GM19023 (cell line): ENCODE results near the gene ZBTB32.

Source experiments
- ATAC-seq: cut with Tn5 transposase; IDR thresholded peaks from one replicate; pipeline ENCODE4 v1.9.1; 2021; ENCODE audit warnings: mild to moderate bottlenecking, moderate library complexity; ENCODE audit not compliant: unreplicated experiment

Gene ZBTB32

GRCh38 chr19:35750167-35750566 is 45.8 kb downstream of the ZBTB32 start:
- ATAC-seq: no peak

DNA sequence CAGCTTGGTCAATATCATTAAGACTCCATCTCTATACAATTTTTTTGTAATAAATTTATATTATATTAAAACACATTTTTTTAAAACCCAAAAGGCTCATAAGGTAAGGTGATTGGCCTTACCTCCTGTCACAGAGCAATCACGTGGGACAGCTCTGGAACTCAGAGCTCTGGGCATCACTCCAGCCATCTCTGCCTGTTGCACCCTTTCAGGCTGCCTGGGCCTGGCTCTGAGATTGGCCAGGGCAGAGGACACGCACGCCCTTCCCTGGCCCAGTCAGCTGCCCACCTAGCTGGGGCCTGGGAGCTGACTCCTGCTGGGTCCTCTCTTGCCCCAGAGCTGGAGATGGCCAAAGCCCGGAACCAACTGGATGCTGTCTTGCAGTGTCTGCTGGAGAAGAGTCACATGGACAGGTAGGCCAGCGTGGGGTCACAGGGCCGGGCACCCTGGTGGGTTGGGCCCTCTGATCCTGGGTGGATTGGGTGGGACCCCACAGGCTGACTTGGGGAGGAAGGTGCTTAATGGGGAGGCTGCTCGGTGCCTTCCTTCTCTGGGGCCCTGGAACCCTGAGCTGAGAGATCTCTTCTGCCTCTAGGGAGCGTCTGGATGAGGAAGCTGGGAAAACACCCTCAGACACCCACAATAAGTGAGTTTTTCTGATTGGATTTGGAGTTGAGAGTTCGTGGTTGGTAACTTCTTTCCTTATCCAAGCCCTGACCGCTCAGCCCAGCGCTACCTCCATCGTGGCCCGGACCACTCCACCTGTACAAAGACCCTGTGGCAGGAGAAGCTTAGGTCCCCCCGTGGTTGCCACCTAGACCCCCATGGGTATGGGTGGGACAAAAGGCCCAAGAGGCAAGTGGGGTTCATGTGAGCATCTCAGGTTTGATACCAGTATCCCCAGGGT is 47.7 kb downstream of the ZBTB32 start:
- ATAC-seq: no peak

DNA sequence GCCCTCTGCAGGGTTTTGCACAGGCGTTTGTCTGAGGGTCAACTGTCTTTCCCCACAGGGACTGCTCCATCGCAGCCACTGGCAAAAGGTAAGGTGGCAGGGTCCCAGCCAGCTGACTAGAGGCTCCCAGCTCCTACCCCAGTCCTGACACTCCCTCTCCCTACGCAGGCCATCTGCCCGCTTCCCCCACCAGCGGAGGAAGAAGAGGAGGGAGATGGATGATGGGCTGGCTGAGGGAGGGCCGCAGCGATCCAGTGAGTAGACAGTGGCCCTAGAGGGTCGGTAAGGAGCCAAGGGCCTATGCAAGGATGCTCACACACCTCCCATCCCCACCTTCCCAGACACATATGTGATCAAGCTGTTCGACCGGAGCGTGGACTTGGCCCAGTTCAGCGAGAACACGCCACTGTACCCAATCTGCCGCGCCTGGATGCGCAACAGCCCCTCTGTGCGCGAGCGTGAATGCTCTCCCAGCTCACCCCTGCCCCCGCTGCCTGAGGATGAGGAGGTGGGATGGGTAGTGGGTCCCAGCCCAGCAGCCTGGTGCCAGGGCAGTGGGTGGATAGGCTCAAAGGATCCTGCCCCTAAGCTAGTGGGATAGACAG is 48.5 kb downstream of the ZBTB32 start:
- ATAC-seq: no peak

GRCh38 chr19:35753634-35754369 is 49.4 kb downstream of the ZBTB32 start:
- no peak for ATAC-seq

DNA sequence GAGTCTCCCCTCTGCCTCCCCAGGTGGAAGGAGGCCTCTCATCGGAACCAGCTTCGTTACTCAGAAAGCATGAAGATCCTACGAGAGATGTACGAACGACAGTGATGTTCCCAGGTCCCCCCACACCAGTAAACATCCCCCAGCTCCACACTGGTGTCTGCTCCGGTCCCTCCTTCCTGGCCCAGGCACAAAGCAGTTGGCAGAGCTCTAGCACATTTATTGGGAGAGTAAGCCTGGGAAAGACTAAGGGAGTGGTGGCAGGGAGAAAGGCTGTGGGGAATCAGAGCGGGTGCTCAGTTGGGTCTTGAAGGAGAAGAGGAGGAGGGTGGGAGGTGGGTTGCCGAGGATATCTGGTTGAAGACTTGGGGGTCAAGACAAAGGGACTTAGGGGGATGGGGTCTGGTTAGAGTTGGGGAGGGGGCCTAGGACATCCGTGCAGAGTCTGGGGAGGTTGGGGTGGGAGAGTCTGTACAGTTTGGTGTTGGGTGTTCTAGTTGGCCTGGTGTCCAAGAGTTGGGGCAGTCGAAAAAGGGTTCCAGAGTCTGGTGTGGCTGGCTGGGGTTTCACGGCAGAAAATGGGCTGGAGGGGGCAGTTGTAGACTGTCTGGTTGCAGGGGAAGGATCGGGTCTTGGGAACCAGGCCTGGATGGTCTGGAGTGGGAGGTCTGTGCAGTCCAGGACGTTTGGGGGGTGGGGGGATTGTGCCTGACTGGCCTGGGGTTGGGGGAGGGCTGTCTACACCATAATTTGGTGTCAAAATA is 50.2 kb downstream of the ZBTB32 start:
- no peak for ATAC-seq

GRCh38 chr19:35755131-35755549 is 50.8 kb downstream of the ZBTB32 start:
- no peak for ATAC-seq

DNA sequence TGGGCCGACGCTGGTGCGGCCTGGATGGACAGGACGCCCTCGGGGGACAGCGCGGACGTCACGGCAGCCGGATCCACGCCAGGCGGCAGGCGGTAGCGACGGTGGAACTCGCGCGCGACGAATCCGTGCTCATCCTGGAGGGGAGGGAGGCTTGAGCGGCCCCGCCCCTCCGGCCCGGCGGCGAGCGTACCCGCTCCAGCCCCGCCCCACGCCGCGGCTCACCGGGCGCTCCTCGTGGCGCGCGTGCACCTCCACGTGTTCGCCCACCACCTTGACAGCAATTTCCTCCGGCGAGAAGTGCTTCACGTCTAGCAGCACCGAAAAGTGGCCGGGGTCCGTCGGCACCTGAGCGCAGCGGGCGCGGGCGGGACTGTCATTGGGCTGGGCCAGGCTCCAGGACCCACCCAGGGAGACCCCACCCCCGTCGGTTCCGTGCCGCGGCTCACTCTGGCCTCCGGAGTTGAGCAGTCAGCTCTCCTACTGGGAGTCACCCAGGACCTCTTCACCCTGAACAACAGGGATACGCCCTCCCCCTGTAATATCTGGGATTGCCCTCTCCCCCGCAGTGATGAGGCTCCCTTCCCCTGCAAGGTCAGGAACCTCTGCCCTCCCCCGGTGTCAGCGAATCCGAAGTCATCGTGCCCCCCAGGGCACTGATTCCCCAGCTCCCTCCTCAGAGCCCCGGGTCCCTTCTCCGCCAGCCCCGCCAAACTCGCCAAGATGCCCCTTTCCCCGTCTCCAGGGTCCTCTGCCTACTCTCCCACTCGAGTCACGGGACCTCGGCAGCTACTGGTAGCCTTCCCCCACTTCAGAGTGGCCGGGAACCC is 51.4 kb downstream of the ZBTB32 start:
- ATAC-seq: no peak

DNA sequence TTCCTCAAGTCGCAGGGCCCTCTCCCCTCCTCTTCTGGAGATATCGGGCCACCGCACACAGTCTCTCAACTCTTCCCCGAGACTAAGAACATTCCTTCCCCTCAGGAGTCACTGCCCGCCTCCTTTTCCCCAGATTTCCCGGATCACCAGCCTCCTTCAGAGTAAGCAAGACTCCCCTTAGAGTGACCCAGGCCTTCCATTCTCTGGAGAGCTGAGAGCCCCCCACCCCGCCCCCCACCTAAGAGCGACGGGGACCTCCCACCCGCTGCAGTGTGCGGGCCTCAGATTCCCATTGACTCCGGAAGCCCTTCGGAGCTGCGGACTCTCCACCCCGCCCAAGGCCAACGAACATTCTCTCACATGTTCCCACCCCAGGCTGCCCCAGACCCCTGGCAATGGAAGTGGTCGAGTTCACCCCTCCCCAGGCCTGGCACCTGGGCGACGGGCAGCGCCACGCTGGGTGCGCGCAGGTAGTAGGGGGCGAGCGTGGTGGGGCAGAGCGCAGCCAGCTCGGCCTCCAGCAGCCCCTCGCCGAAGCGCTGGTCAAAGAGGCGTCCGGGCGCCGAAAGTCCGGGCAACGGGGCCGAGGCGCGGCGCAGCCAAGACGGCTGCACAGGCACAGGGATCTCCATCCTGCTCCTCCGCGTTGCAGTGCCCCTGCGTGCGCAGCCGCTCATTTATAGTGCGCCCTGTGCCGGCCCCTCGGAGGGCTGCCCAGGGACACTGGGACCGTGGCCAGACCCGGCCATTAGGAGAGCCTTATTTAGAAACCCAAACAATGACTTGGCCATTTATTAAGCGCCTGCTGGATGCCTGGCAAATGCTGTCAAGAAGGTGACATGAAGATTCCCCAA is 52.2 kb downstream of the ZBTB32 start, which contains the start of gene HSPB6:
Gene HSPB6 (minus strand): TSS at position 653 of the 854 bp plus-strand sequence. CDS start 21 bp downstream, at position 632.
- ATAC-seq: no peak

DNA sequence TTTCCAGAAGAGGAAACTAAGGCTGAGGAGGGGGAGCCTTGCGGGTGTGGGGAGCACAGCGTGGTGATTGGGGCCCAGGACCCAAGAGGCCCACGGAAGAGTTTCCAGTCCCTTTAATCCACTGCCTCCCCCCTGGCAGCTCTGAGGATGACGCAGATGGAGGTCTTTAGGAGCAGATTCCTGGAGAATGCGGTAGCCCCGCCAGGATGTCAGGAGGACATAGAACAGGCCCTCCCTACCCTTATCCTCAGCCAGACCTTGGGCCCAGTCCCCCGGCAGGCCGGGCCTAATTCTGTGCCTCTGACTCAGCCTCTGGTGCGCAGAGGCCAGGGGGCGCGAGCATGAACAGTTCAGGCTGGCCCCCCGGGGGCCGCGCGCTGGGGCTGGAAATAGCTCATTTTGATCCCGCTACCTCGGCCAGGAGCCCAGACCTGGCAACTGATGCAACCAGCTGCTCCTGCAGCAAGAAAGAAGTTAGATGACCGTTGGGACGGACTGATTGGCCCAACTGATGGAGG is 52.9 kb downstream of the ZBTB32 start:
- ATAC-seq: no peak

GRCh38 chr19:35757749-35758608 is 53.6 kb downstream of the ZBTB32 start, which contains the start of gene PROSER3:
Gene PROSER3, plus strand, starts transcription at chr19:35758176. Its CDS starts 40 bp downstream, at chr19:35758216.
- ATAC-seq: peak; percentile 96

- no peak for ATAC-seq
Observed at GRCh38 chr19:35759697-35760096, 55.3 kb downstream of the ZBTB32 start.

- ATAC-seq: no peak
Observed at GRCh38 chr19:35760711-35761349, 56.5 kb downstream of the ZBTB32 start.

- ATAC-seq: no peak
Observed at GRCh38 chr19:35764432-35765315, 60.3 kb downstream of the ZBTB32 start.
